HG03342 (cell line): ENCODE measurements around the gene PADI4.

Source experiments
- ATAC-seq: cut with Tn5 transposase; IDR thresholded peaks from one replicate; pipeline ENCODE4 v1.9.1; 2021; ENCODE audit warnings: mild to moderate bottlenecking, moderate library complexity; ENCODE audit not compliant: unreplicated experiment

PADI4 gene

GRCh38 chr1:17307946-17308345, at the start of gene PADI4:
Gene PADI4, plus strand, starts transcription at chr1:17308197. Its CDS starts 26 bp downstream, at chr1:17308223.
- ATAC-seq: no peak

GRCh38 chr1:17258758-17259130, 49.3 kb upstream of the PADI4 start:
- no peak for ATAC-seq

- ATAC-seq: no peak
These were observed 48.6 kb upstream of the PADI4 start for GRCh38 chr1:17259233-17259873.

- no peak for ATAC-seq
These were observed 47.7 kb upstream of the PADI4 start for GRCh38 chr1:17260264-17260663.

GRCh38 chr1:17260738-17261137, 47.3 kb upstream of the PADI4 start:
- no peak for ATAC-seq

GRCh38 chr1:17263936-17264335, 44.1 kb upstream of the PADI4 start:
- no peak for ATAC-seq

- no peak for ATAC-seq
These were observed 43.5 kb upstream of the PADI4 start for GRCh38 chr1:17264470-17264869.

GRCh38 chr1:17265162-17265561, 42.8 kb upstream of the PADI4 start:
- no peak for ATAC-seq

GRCh38 chr1:17265950-17266349, 42.0 kb upstream of the PADI4 start:
- no peak for ATAC-seq

- ATAC-seq: no peak
These were observed 36.9 kb upstream of the PADI4 start for GRCh38 chr1:17270891-17271765.

- no peak for ATAC-seq
These were observed 35.9 kb upstream of the PADI4 start for GRCh38 chr1:17272066-17272465.

- ATAC-seq: no peak
These were observed 35.4 kb upstream of the PADI4 start for GRCh38 chr1:17272646-17273045.

- ATAC-seq: no peak
These were observed 34.9 kb upstream of the PADI4 start for GRCh38 chr1:17273096-17273495.

- ATAC-seq: no peak
These were observed 33.5 kb upstream of the PADI4 start for GRCh38 chr1:17274186-17275170.

GRCh38 chr1:17276568-17276967, 31.4 kb upstream of the PADI4 start:
- no peak for ATAC-seq

GRCh38 chr1:17277511-17278159, 30.4 kb upstream of the PADI4 start:
- ATAC-seq: no peak

GRCh38 chr1:17278996-17279830, 28.8 kb upstream of the PADI4 start:
- no peak for ATAC-seq

GRCh38 chr1:17280436-17280835, 27.6 kb upstream of the PADI4 start:
- ATAC-seq: no peak

GRCh38 chr1:17280894-17281293, 27.1 kb upstream of the PADI4 start:
- ATAC-seq: no peak

- ATAC-seq: no peak
These were observed 26.2 kb upstream of the PADI4 start for GRCh38 chr1:17281775-17282181.
